B cell (primary cell): ENCODE measurements around the gene ADGRD1.

Source experiments
- EZH2 ChIP-seq: IDR thresholded peaks from 2 replicates; pipeline ENCODE4 v1.6.1; 2012; ENCODE audit warnings: borderline replicate concordance, low read depth, mild to moderate bottlenecking, moderate library complexity, low read length; ENCODE audit not compliant: insufficient read depth, poor library complexity, severe bottlenecking
- TF ChIP-seq, protein P1 (sequence below): fragments of 200-600 bp; IDR thresholded peaks from one replicate; pipeline ENCODE4 v1.8.0; 2022; ENCODE audit warnings: antibody characterized with exemption, mild to moderate bottlenecking

DNA sequence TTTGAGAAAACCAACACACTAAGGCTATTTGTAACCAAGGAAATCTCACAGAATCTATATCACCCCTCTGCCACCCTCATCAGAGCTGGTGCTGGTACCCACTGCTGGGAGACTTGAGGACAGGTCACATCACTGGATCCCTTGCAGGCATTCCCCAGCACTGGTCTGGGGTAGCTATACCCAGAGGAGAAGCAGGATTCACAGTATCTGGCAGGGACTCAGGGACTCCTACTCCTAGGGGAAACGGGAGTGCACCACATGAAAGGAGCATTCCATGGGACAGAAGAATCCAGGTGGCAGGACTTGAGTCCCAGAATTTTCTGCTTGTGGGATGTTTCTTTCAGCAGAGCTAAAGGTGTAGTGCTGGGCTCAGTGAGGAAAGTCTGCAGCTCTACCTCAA is 223.2 kb downstream of the ADGRD1 start:
- TF ChIP-seq, protein P1, sequence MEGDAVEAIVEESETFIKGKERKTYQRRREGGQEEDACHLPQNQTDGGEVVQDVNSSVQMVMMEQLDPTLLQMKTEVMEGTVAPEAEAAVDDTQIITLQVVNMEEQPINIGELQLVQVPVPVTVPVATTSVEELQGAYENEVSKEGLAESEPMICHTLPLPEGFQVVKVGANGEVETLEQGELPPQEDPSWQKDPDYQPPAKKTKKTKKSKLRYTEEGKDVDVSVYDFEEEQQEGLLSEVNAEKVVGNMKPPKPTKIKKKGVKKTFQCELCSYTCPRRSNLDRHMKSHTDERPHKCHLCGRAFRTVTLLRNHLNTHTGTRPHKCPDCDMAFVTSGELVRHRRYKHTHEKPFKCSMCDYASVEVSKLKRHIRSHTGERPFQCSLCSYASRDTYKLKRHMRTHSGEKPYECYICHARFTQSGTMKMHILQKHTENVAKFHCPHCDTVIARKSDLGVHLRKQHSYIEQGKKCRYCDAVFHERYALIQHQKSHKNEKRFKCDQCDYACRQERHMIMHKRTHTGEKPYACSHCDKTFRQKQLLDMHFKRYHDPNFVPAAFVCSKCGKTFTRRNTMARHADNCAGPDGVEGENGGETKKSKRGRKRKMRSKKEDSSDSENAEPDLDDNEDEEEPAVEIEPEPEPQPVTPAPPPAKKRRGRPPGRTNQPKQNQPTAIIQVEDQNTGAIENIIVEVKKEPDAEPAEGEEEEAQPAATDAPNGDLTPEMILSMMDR, result no peak
- TF ChIP-seq EZH2, result no peak
